Ascending aorta (tissue), 2 donors: ENCODE data around the gene EPO. TPM values are rescaled to one million over a fixed set of nuclear protein-coding genes. Genes with fewer than 3 reads are reported as not detected.

ENCODE experiments used
- DNase-seq, 2 donors: peaks; one replicate each; pipeline ENCODE4 v3.0.0-alpha.2; 2019; ENCODE audit warnings: low spot score in 2 of 2
- H3K27ac ChIP-seq, 2 donors: fragments of 200-600 bp; sonication (generic); one replicate each; pipeline ENCODE4 v1.5.1; 2016 to 2017; ENCODE audit warnings: mild to moderate bottlenecking in 1 of 2
- H3K27me3 ChIP-seq: fragments of 200-600 bp; sonication (generic); one replicate; pipeline ENCODE4 v1.5.1; 2017
- H3K36me3 ChIP-seq, 2 donors: fragments of 200-600 bp; sonication (generic); one replicate each; pipeline ENCODE4 v1.5.1; 2016
- H3K4me1 ChIP-seq, 2 donors: fragments of 200-600 bp; sonication (generic); one replicate each; pipeline ENCODE4 v1.5.1; 2016 to 2017; ENCODE audit warnings: mild to moderate bottlenecking in 1 of 2
- H3K4me3 ChIP-seq, 2 donors: fragments of 200-600 bp; sonication (generic); one replicate each; pipeline ENCODE4 v1.5.1; 2016 to 2017; ENCODE audit warnings: mild to moderate bottlenecking in 1 of 2
- H3K9me3 ChIP-seq, 2 donors: fragments of 200-600 bp; sonication (generic); one replicate each; pipeline ENCODE4 v1.5.1; 2016
- CTCF ChIP-seq, 3 experiments: fragments of 200-600 bp in 2 of 3; fragments of 450-650 bp in 1 of 3; sonication (generic) in 2 of 3; IDR thresholded peaks; one replicate each; pipeline ENCODE4 v1.5.1; 2016 to 2019; ENCODE audit warnings: antibody characterized with exemption in 3 of 3, mild to moderate bottlenecking in 1 of 3, moderate library complexity in 1 of 3
- intact Hi-C: fragments of 100-400 bp; cut with DNase I; formaldehyde crosslinking; loops from one replicate; pipeline ENCODE4 v1.15.1; 2023
- total RNA-seq: library from RNA; depleted of rRNA; stranded (reverse); fragments of >200 nt; gene quantifications from one replicate; pipeline ENCODE4 v1.1.0, GENCODE V29; 2016

EPO gene
- total RNA-seq, 1 donor from 2014 or later = not detected

- H3K9me3 ChIP-seq = no peaks in the 10 kb centered on the region
- intact Hi-C loops = no loop called here
- no peak overlapping the region for H3K4me3 ChIP-seq
- DNase-seq = no peak
- no peaks in the 10 kb centered on the region for H3K27me3 ChIP-seq
- H3K27ac ChIP-seq = no peak overlapping the region
- H3K4me1 ChIP-seq = peaks cover 0 to 4% of the 10 kb centered on the region in 2 donors
- peaks cover 76 to 82% of the 10 kb centered on the region in 2 donors for H3K36me3 ChIP-seq
- no peak for TF ChIP-seq CTCF (IDR thresholded peaks at IDR 0.05)
Observed at GRCh38 chr7:100685631-100686145, 34.6 kb upstream of the EPO start.

- Histone ChIP-seq H3K36me3 (peaks cover 76 to 78% of the 10 kb centered on the region in 2 donors), H3K27ac (no peak overlapping the region), H3K27me3 (no peaks in the 10 kb centered on the region), H3K4me3 (no peak overlapping the region), H3K9me3 (no peaks in the 10 kb centered on the region), H3K4me1 (peaks cover 0 to 10% of the 10 kb centered on the region in 2 donors)
- TF ChIP-seq CTCF (IDR thresholded peaks at IDR 0.05) = no peak
- no peak for DNase-seq
- intact Hi-C loops = no loop called here
Observed at GRCh38 chr7:100686201-100686821, 34.0 kb upstream of the EPO start.

- Histone ChIP-seq H3K4me3 (no peak overlapping the region), H3K27ac (no peak overlapping the region), H3K27me3 (no peaks in the 10 kb centered on the region), H3K9me3 (no peaks in the 10 kb centered on the region), H3K4me1 (peaks cover under 1 to 14% of the 10 kb centered on the region in 2 donors), H3K36me3 (peaks cover 71 to 73% of the 10 kb centered on the region in 2 donors)
- intact Hi-C loops = no loop called here
- DNase-seq = no peak
- TF ChIP-seq CTCF (IDR thresholded peaks at IDR 0.05) = no peak
Observed at GRCh38 chr7:100686822-100687211, 33.5 kb upstream of the EPO start.

GRCh38 chr7:100687261-100687660 is 33.0 kb upstream of the EPO start:
- intact Hi-C loops = no loop called here
- no peak overlapping the region for H3K27ac ChIP-seq
- H3K4me1 ChIP-seq = peaks cover 5 to 18% of the 10 kb centered on the region in 2 donors
- no peak for TF ChIP-seq CTCF (IDR thresholded peaks at IDR 0.05)
- H3K36me3 ChIP-seq = peaks cover 67 to 69% of the 10 kb centered on the region in 2 donors
- DNase-seq = no peak
- H3K27me3 ChIP-seq = no peaks in the 10 kb centered on the region
- H3K4me3 ChIP-seq = no peak overlapping the region
- no peaks in the 10 kb centered on the region for H3K9me3 ChIP-seq

- Histone ChIP-seq H3K27me3 (no peaks in the 10 kb centered on the region), H3K27ac (no peak overlapping the region), H3K36me3 (peaks cover 62 to 63% of the 10 kb centered on the region in 2 donors), H3K4me1 (peaks cover 10 to 24% of the 10 kb centered on the region in 2 donors), H3K4me3 (no peak overlapping the region), H3K9me3 (no peaks in the 10 kb centered on the region)
- no peak for TF ChIP-seq CTCF (IDR thresholded peaks at IDR 0.05)
- intact Hi-C loops = no loop called here
- no peak for DNase-seq
Observed at GRCh38 chr7:100687751-100688300, 32.4 kb upstream of the EPO start.
